ENCODE data around the gene THOC5.
"Not testable (repeated sequence)": the region's sequence is repeated elsewhere in the genome, so short reads cannot be mapped to it uniquely, and the experiment has no call there.

Gene THOC5

DNA sequence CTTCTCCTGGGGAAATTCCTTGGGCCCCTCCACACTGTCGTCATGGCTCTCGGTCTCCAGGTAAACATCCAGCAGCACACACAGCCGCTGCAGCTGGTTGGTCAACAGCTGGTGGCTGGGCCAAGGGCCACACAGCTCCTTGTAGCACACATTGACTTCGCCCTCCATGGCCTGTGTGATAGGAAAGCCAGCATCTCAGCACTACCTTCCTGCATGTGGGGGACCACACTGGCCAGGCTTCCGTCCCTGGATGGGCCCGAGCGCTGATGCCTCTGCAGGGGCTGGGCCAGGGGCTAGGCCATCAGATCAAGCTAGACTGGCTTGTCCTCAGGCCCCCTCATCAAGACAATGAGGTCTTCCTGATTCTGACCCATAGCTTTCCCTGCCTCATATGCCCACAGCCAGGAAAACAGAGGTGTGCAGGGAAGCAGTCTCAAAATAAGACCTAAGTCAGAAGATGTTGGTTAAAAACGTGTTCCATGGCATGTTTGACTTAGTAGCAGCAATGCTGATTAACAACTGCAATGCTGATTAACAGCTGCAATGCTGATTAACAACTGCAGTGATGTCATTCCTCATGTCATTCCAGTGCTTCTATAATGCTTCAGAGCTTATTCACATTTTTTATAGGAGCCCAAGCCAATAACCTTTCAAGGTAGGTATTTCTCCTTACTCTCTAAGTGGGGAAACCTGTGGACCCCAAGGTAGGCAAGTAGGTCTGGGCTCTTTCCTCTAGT, 42.3 kb downstream of the THOC5 start:
- no peak for DNase-seq (ENCODE audit: low read depth, low spot score)

DNA sequence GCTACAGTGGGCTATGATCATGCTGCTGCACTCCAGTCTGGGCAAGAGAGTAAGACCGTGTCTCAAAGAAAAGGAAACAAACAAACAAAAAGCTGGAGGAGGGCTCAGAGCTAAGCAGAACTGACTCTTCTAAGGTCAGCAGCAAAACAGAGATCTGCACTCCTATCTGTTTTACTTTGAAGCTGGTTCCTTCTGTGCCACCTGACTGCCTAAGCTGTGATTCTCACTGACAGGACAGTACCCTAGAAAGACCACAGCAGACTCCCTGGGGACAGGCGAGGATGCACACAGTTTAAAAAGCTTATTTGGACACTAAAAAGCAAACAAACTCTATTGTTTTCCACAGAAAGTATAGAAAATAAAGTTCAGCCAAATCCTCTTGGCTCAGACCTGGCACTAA, 43.0 kb downstream of the THOC5 start:
- no peak for DNase-seq (ENCODE audit: low read depth, low spot score)

DNA sequence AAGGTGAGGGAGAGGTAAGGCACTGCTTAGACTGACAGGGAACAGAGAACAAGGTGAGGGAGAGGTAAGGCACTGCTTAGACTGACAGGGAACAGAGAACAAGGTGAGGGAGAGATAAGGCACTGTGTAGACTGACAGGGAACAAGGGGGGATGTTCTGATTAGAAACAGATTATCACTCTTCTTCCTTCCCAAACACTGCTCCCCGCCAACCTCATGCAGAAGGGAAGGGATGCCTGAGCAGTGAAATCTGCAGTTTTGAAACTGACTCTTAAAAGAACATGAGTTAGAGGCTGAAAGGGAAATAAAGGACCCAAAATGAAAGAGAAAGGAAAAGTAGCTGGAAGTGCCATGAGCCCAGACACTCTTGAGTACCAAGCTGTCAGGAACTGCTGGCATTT, 43.7 kb downstream of the THOC5 start:
- no peak for DNase-seq (ENCODE audit: low read depth, low spot score)

DNA sequence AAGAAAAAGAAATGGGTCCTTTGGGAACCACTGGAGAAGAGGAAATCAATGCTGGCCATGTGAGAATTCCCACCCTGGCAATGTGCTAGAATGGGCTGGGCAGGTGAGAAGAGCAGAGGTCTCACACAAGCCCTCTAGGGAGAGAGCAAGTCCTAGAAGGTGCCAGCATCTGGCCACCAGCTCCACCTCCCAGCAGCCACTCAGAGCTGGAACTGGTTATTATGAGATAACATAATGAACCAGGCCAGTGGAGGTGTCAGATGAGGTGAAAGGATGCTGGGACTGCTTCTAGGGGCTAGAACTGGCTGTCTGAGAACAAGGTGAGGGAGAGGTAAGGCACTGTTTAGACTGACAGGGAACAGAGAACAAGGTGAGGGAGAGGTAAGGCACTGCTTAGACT, 44.3 kb downstream of the THOC5 start:
- no peak for DNase-seq (ENCODE audit: low read depth, low spot score)

DNA sequence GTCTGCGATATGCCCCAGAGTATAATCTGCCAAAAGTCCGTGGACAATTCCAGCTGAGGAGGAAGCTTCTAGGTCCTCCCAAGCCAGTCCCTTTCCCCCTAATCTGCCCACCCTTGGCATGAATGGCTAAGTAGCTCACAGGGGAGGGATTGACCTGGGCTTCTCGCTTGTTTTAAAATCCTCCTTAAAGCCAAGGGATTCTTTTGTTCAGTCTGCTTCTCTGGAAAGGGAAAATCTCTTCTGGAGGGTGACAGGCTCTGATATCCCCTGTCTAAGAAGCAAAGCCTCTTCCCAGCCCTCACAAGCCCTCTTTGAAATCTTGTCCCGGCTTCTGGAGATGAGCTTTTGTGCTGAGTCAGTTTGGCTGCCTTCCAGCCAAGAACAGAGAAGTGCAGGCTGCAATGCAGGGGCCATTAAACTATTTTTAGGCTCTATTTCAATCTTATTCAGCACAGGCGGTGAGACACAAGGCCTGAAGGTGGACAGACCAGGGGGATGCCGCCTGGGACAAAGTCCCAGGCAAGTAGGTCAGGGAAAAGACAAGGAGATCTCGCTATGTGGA, 49.7 kb downstream of the THOC5 start:
- DNase-seq (ENCODE audit: low read depth, low spot score), result peak; percentile 39

DNA sequence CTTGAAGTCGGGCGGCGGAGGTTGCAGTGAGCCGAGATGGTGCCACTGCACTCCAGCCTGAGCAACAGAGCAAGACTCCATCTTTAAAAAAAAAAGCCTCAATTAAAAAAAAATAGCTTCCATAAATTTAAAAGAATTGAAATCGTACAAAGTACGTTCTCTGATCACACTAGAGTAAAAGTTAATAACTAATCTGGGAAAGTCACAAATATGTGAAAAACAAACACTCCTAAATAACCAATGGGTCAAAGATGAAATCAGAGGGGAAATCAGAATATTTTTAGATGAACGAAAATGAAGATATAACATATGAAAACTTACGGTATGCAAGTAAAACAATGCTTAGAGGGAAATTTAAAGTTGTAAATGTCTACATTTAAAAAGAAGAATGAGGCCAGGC, 53.7 kb downstream of the THOC5 start:
- DNase-seq (ENCODE audit: low read depth, low spot score), result no peak

DNA sequence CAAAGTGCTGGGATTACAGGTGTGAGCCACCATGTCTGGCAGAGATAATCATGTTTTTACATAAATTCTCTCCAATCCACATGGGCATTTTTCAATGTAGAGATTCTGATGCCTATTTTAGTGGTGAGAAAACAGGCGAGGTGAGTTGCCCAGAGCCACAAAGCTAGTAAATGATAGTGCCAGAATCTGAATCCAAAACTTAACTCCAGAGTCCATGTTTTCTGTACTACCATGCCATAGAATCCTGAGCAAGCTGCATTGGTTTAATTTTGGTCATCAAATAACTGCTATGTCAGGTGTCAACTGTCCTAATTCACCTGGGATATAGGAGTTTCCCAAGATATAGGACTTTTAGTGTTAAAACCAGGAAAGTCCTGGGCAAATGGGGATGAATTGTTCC, 59.9 kb downstream of the THOC5 start:
- no peak for DNase-seq (ENCODE audit: low read depth, low spot score)

DNA sequence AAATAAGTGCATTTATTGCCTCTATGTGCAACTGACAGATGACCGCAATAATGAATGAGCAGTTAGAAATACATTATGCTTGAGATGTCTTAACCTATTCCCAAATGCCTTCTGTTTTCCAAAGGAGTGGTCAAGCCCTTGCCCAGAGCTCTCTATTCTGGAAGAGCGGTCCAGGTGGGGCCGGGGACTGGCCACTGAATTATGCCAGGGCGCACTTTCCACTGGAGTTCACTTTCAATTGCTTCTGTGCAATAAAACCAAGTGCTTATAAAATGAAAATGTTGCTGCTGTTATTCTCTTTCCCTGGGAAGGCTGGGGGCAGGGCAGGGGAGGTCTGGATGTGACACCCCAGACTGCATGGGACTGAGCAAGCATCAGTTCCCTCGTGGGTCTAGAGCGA, 62.5 kb downstream of the THOC5 start:
- DNase-seq (ENCODE audit: low read depth, low spot score), result no peak

DNA sequence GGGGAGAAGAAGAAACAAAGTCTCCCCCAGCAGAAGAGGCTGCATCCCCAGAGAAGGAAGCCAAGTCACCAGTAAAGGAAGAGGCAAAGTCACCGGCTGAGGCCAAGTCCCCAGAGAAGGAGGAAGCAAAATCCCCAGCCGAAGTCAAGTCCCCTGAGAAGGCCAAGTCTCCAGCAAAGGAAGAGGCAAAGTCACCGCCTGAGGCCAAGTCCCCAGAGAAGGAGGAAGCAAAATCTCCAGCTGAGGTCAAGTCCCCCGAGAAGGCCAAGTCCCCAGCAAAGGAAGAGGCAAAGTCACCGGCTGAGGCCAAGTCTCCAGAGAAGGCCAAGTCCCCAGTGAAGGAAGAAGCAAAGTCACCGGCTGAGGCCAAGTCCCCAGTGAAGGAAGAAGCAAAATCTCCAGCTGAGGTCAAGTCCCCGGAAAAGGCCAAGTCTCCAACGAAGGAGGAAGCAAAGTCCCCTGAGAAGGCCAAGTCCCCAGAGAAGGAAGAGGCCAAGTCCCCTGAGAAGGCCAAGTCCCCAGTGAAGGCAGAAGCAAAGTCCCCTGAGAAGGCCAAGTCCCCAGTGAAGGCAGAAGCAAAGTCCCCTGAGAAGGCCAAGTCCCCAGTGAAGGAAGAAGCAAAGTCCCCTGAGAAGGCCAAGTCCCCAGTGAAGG, 64.3 kb downstream of the THOC5 start:
- not testable (repeated sequence) for DNase-seq (ENCODE audit: low read depth, low spot score)

DNA sequence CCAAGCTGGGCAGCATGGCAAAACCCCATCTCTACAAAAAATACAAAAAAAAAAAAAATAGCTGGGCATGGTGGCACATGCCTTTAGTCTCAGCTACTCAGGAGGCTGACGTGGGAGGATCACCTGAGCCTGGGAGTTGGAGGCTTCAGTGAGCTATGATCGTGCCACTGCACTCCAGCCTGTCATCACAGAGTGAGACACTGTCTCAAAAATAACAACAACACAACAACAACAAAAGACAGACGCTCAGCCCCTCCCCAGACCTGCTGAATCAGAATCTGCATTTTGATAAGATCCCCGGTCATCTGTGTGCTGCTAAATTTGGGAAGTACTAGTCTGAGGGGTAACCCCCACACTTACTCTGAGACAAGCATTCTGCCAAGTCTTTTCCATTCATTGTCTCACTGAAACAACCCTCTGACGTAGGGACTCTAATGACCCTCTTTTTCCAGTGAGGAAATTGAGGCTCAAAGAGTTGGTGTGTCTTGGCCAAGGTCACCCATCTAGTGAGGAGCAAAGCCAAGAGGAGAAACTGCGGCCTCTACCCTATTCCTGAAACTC, 66.1 kb downstream of the THOC5 start:
- no peak for DNase-seq (ENCODE audit: low read depth, low spot score)

DNA sequence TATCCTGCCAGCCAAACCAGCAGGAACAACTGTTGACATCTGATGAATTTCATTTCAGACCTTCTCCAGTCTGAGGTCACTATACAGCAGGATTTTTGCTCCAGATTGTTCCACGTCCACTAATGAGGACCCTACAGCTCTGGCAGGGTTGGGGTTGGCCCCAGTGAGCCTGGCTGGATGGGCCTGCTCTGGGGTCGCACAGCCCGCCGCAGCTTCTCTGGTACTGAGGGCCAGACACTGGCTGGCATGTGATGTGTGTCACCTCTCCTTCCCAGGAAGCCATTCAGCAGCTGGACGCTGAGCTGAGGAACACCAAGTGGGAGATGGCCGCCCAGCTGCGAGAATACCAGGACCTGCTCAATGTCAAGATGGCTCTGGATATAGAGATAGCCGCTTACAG, 68.1 kb downstream of the THOC5 start:
- DNase-seq (ENCODE audit: low read depth, low spot score), result no peak

DNA sequence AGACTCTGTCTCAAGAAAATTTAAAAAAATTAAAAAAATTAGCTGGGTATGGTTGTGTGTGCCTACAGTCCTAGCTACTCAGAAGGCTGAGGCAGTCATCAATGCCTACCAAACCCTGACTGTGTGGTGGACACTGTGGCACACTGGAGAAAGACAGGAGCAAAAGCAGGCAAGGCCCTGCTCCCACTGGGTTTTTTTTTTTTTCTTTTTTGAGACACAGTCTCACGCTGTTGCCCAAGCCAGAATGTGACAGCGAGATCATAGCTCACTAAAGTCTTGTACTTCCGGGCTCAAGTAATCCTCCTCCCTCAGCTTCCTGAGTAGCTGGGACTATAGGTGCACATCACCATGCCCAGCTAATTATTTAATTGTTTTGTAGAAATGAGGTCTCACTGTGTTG, 68.9 kb downstream of the THOC5 start:
- no peak for DNase-seq (ENCODE audit: low read depth, low spot score)

DNA sequence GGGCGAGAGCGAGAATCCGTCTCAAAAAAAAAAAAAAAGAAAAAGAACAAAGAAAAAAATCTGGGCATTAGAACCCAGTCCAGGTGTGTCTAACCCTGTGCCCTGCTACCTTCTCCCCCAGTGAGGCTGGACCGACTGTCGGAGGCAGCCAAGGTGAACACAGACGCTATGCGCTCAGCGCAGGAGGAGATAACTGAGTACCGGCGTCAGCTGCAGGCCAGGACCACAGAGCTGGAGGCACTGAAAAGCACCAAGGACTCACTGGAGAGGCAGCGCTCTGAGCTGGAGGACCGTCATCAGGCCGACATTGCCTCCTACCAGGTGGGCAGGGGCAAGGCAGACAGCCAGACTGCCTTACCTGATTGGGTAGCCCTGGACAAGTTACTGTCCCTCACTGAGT, 70.3 kb downstream of the THOC5 start:
- DNase-seq (ENCODE audit: low read depth, low spot score), result no peak

DNA sequence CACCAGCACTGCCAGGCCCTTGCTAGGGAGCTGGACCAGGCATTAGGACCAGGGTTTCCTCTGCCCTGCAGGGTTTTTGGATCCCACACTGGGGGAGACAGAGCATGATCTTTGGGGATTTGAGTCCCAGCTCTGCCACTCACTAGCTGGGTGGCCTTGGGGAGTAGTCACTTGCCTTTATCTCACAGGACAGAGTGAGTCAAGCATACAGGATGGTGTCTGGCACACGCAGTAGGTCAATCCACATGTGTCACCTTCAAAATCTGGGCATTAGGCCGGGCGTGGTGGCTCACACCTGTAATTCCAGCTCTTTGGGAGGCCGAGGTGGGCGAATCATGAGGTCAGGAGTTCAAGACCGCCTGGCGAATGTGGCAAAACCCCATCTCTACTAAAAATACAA, 70.8 kb downstream of the THOC5 start:
- no peak for DNase-seq (ENCODE audit: low read depth, low spot score)

DNA sequence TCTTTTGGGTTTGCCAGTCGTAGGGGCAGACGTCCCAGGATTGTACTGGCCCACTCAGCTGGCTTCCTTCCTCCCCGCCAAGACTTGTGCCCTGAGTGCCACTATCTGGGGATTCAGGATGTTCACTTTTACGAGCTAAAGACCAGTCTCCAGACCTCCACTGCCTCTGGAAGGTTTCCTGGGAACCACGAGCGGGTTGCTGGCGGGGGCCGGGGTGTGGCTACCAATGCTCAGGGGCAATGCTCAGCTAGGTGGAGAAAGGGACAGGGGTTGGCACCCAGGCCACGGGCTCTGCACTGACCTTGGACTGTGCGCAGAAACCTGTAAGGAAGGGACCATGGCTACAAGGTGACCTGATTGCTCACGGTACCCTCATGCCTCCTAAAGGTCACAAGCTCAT, 71.3 kb downstream of the THOC5 start:
- no peak for DNase-seq (ENCODE audit: low read depth, low spot score)

DNA sequence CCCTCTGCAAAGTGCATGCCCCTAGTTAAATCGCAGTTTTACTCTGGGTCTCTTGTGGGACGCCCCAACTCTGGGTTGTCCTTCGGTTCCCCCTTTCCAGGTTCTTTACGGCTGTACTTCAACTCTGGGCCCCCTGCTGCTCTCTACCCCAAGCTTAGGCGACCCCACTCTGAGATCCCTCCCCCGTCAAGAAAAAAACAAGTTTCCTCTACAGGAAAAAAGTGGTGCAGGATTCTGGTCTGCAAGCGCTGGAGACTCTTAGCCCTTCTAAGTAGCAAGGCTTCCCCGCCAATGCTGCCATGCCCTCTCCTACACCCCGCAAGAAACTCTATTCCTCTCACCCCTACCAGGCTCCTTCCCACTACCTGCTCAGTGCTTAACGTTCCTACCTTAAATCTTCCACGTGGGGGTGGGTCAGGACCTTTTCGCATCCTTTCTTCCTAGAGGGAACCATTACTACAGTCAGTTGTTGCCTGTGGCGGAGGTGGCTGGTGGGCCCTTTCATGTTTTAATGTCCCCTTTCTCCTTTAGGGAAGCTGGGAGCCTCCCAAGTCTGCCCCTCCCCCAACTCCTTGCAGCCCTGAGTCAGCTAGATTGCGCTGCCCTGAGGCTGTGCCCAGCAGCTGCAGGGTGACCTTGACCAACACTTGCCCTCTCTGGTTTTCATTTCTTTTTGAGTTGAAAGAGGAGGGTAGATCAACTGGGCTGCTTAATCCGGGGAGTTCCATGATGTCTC, 72.1 kb downstream of the THOC5 start:
- DNase-seq (ENCODE audit: low read depth, low spot score), result no peak

DNA sequence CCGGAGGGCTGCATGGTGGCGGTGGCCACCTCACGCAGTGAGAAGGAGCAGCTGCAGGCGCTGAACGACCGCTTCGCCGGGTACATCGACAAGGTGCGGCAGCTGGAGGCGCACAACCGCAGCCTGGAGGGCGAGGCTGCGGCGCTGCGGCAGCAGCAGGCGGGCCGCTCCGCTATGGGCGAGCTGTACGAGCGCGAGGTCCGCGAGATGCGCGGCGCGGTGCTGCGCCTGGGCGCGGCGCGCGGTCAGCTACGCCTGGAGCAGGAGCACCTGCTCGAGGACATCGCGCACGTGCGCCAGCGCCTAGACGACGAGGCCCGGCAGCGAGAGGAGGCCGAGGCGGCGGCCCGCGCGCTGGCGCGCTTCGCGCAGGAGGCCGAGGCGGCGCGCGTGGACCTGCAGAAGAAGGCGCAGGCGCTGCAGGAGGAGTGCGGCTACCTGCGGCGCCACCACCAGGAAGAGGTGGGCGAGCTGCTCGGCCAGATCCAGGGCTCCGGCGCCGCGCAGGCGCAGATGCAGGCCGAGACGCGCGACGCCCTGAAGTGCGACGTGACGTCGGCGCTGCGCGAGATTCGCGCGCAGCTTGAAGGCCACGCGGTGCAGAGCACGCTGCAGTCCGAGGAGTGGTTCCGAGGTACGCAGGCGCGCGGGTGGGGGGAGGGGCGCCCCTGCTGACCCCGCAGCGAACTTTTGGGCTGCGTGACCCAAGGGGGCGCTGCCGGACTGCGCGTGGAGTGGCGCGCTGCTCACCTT, 72.9 kb downstream of the THOC5 start:
- DNase-seq (ENCODE audit: low read depth, low spot score), result no peak

DNA sequence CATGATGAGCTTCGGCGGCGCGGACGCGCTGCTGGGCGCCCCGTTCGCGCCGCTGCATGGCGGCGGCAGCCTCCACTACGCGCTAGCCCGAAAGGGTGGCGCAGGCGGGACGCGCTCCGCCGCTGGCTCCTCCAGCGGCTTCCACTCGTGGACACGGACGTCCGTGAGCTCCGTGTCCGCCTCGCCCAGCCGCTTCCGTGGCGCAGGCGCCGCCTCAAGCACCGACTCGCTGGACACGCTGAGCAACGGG, 73.4 kb downstream of the THOC5 start:
- DNase-seq (ENCODE audit: low read depth, low spot score), result no peak

DNA sequence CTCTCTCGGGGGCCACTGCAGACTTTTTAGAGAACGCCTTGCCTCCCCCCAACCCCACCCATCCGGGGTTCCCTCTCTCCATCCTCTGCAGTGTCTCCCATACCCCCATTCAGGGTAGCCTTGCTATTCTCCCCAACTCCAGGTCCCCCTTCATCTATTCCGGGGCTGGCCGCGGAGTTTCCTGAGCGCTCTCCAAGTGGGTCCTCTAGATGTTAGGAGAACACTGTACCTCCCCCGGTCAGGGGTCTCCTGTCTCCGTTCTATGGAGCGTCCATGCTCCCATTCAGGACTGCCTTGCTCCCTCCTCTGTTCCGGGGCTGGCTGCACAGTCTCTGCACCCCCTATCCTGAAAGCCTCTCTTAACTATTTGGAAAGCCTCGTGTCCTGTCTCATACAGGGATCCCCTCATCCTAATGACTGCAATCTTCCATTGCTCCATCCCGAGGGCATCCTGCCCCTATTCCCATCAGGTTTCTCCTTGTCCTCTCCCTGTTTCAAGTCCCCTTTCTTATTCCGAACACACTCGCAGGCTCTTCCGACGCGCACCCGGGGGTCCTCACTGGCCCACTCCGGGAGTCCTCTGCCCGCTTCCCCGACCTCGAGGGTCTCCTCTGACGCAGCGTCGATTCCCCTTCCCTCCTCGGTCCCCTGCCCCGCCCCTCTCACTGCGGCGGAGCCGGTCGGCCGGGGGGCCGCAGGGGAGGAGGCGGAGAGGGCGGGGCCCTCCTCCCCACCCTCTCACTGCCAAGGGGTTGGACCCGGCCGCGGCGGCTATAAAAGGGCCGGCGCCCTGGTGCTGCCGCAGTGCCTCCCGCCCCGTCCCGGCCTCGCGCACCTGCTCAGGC, 73.9 kb downstream of the THOC5 start, which contains the start of gene NEFH:
TSS of gene NEFH (plus strand) at position 802 of the 845 bp plus-strand sequence. CDS start 45 bp downstream, outside the sequence.
- no peak for DNase-seq (ENCODE audit: low read depth, low spot score)

DNA sequence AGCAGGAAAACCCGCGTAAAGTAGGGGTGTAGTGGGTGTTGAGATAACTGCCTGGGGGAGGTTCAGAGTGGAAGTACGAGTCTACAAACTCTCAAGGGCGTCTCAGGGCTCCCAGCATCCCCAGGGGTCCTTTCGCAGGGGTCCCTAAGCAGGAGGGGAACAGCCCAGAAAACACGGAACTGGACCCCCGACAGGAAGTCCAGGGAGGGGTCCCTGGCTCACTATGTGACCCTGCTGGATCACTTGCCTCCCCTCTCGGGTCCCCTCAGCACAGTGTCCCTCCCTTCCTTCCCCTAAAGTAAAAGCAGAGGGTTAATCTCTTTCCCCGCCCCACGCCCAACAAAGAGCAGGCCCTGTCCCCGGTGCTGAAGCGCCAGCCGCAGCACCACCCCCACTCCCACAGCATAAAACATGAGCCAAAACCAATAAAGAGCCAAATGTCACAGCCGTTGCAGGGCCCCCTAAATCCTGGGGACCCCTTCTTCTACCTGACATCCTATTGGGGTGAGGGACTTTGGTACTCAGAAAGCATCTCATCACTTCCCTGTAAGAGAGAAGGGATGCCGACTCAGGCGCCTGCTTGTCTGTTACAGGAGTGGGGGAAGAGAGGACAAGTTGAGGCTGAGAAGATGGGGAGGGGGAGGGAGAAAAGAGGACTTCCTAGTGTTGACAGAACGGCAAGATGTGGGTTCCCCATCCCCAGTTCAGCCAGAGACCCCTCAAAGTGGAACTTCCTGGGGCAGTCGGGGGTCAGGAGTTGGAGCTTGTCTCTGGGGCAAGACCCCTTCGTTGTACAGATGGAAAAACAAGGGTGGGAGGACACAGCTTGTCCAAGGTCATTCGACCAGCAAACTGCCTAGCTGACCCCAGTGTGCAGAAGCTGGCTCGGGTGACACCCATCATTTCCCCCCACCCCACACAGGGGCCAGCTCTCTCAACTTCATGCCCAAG, 75.0 kb downstream of the THOC5 start:
- no peak for DNase-seq (ENCODE audit: low read depth, low spot score)

Data from smooth muscle cell of the brain vasculature (primary cell).